ENCODE measurements around the gene RAB6A.

- TF ChIP-seq POLR2A (IDR thresholded peaks at IDR 0.05; ENCODE audit: low read depth, low read length) (no peak), EZH2 (IDR thresholded peaks at IDR 0.05; ENCODE audit: borderline replicate concordance, low read depth, low read length, severe bottlenecking) (no peak), POLR2AphosphoS5 (IDR thresholded peaks at IDR 0.05; ENCODE audit: insufficient read depth, low read depth, low read length) (no peak)
- TF ChIP-seq, protein P1, sequence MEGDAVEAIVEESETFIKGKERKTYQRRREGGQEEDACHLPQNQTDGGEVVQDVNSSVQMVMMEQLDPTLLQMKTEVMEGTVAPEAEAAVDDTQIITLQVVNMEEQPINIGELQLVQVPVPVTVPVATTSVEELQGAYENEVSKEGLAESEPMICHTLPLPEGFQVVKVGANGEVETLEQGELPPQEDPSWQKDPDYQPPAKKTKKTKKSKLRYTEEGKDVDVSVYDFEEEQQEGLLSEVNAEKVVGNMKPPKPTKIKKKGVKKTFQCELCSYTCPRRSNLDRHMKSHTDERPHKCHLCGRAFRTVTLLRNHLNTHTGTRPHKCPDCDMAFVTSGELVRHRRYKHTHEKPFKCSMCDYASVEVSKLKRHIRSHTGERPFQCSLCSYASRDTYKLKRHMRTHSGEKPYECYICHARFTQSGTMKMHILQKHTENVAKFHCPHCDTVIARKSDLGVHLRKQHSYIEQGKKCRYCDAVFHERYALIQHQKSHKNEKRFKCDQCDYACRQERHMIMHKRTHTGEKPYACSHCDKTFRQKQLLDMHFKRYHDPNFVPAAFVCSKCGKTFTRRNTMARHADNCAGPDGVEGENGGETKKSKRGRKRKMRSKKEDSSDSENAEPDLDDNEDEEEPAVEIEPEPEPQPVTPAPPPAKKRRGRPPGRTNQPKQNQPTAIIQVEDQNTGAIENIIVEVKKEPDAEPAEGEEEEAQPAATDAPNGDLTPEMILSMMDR (IDR thresholded peaks at IDR 0.05; ENCODE audit: extremely low read depth in 1 of 2, insufficient read depth in 1 of 2, low read depth in 1 of 2, low read length in 2 of 2) = no peak
Measured at GRCh38 chr11:73801136-73801535, 40.3 kb upstream of the RAB6A start.
